ENCODE data around the gene CENPS. TPM values are rescaled to one million over a fixed set of nuclear protein-coding genes. Genes with fewer than 3 reads are reported as not detected.
"Not testable (repeated sequence)": the region's sequence is repeated elsewhere in the genome, so short reads cannot be mapped to it uniquely, and the experiment has no call there.

The CENPS gene
- polyA plus RNA-seq, 1 experiment: 11.4 TPM

- peak overlapping the region; percentile 22 for H3K4me3 ChIP-seq (ENCODE audit: low read depth, low read length)
- POLR2A ChIA-PET: no interaction called here
Observed at GRCh38 chr1:10451287-10451686, 21.1 kb downstream of the CENPS start.

GRCh38 chr1:10456048-10456447 is 25.8 kb downstream of the CENPS start:
- CTCF ChIA-PET: interaction anchor here (0.6 to 1.5 kb wide), 3 partner anchors 37 to 234 kb away, joined by 3 to 6 read pairs (median 4); no protein-coding TSS in a partner anchor
- TF ChIP-seq CTCF (IDR thresholded peaks at IDR 0.05; ENCODE audit: low read depth, low read length): no peak
- DNase-seq (ENCODE audit: low read depth, low spot score): no peak
- H3K27me3 ChIP-seq (ENCODE audit: control insufficient read depth, insufficient read depth, low read length): no peaks in the 10 kb centered on the region
- POLR2A ChIA-PET: no interaction called here
- peaks cover 5% of the 10 kb centered on the region for H3K9me3 ChIP-seq (ENCODE audit: control insufficient read depth, insufficient read depth, low read length)
- H3K4me3 ChIP-seq (ENCODE audit: low read depth, low read length): no peak overlapping the region
- no peak overlapping the region for H3K27ac ChIP-seq (ENCODE audit: low read depth, low read length)

More at GRCh38 chr1:10451287-10451686, 21.1 kb downstream of the CENPS start:
- no peak for DNase-seq (ENCODE audit: low read depth, low spot score)
- Histone ChIP-seq H3K9me3 (ENCODE audit: control insufficient read depth, insufficient read depth, low read length) (peaks cover 5% of the 10 kb centered on the region), H3K27me3 (ENCODE audit: control insufficient read depth, insufficient read depth, low read length) (no peaks in the 10 kb centered on the region), H3K27ac (ENCODE audit: low read depth, low read length) (no peak overlapping the region)
- CTCF ChIA-PET: interaction anchor here (0.6 kb wide), 1 partner anchor 457 kb away, joined by 3 read pairs; no protein-coding TSS in a partner anchor
- TF ChIP-seq CTCF (IDR thresholded peaks at IDR 0.05; ENCODE audit: low read depth, low read length): no peak

GRCh38 chr1:10456661-10457060 is 26.4 kb downstream of the CENPS start:
- Histone ChIP-seq H3K9me3 (ENCODE audit: control insufficient read depth, insufficient read depth, low read length) (peaks cover 5% of the 10 kb centered on the region), H3K4me3 (ENCODE audit: low read depth, low read length) (no peak overlapping the region), H3K27ac (ENCODE audit: low read depth, low read length) (no peak overlapping the region), H3K27me3 (ENCODE audit: control insufficient read depth, insufficient read depth, low read length) (no peaks in the 10 kb centered on the region)
- TF ChIP-seq CTCF (IDR thresholded peaks at IDR 0.05; ENCODE audit: low read depth, low read length): no peak
- DNase-seq (ENCODE audit: low read depth, low spot score): no peak
- ChIA-PET CTCF (interaction anchor here (0.6 to 1.5 kb wide), 4 partner anchors 37 to 1001 kb away, joined by 3 to 6 read pairs (median 4); no protein-coding TSS in a partner anchor), POLR2A (no interaction called here)

GRCh38 chr1:10457462-10457861 is 27.2 kb downstream of the CENPS start:
- H3K27ac ChIP-seq (ENCODE audit: low read depth, low read length); H3K9me3 ChIP-seq (ENCODE audit: control insufficient read depth, insufficient read depth, low read length); POLR2A ChIA-PET; H3K27me3 ChIP-seq (ENCODE audit: control insufficient read depth, insufficient read depth, low read length); DNase-seq (ENCODE audit: low read depth, low spot score); H3K4me3 ChIP-seq (ENCODE audit: low read depth, low read length): not testable (repeated sequence)
- CTCF ChIA-PET: interaction anchor here (1.3 to 1.5 kb wide), 2 partner anchors 36 to 80 kb away, joined by 4 read pairs; no protein-coding TSS in a partner anchor

GRCh38 chr1:10457875-10458274 is 27.6 kb downstream of the CENPS start:
- H3K27me3 ChIP-seq (ENCODE audit: control insufficient read depth, insufficient read depth, low read length): no peaks in the 10 kb centered on the region
- CTCF ChIA-PET: interaction anchor here (1.3 kb wide), 1 partner anchor 81 kb away, joined by 4 read pairs; no protein-coding TSS in a partner anchor
- no peak overlapping the region for H3K4me3 ChIP-seq (ENCODE audit: low read depth, low read length)
- no peak for DNase-seq (ENCODE audit: low read depth, low spot score)
- no peak overlapping the region for H3K27ac ChIP-seq (ENCODE audit: low read depth, low read length)
- no peak for TF ChIP-seq CTCF (IDR thresholded peaks at IDR 0.05; ENCODE audit: low read depth, low read length)
- H3K9me3 ChIP-seq (ENCODE audit: control insufficient read depth, insufficient read depth, low read length): peaks cover 5% of the 10 kb centered on the region
- POLR2A ChIA-PET: no interaction called here

Measured in AG04450 (cell line).